Adipocyte (in vitro differentiated cells): ENCODE measurements around the gene TSPOAP1.

Source experiments
- DNase-seq: peaks from one replicate; pipeline ENCODE4 v3.0.0-alpha.2; 2015; ENCODE audit warnings: low read depth
- H3K27me3 ChIP-seq: replicated peaks from 2 replicates; pipeline ENCODE4 v1.7.0; 2013; ENCODE audit warnings: mild to moderate bottlenecking, low read length, moderate library complexity; ENCODE audit not compliant: control insufficient read depth, insufficient read depth
- H3K36me3 ChIP-seq: 2 replicates; pipeline ENCODE4 v1.7.0; 2013; ENCODE audit warnings: low read length, mild to moderate bottlenecking, moderate library complexity; ENCODE audit not compliant: control insufficient read depth, insufficient read depth, severe bottlenecking
- H3K4me1 ChIP-seq: 2 replicates; pipeline ENCODE4 v1.7.0; 2013; ENCODE audit warnings: mild to moderate bottlenecking, low read length, moderate library complexity; ENCODE audit not compliant: control insufficient read depth, insufficient read depth
- H3K4me3 ChIP-seq: 2 replicates; pipeline ENCODE4 v1.7.0; 2013; ENCODE audit warnings: mild to moderate bottlenecking, low read length, moderate library complexity
- H3K9ac ChIP-seq: 2 replicates; pipeline ENCODE4 v1.7.0; 2013; ENCODE audit warnings: mild to moderate bottlenecking, low read length, moderate library complexity
- H3K9me3 ChIP-seq: 2 replicates; pipeline ENCODE4 v1.7.0; 2013; ENCODE audit warnings: mild to moderate bottlenecking, low read length, moderate library complexity; ENCODE audit not compliant: control insufficient read depth

Gene TSPOAP1

GRCh38 chr17:58272367-58273280 lies 56.0 kb downstream of the TSPOAP1 start:
- H3K4me3 ChIP-seq: no peak overlapping the region
- no peaks in the 10 kb centered on the region for H3K4me1 ChIP-seq
- H3K9me3 ChIP-seq: no peaks in the 10 kb centered on the region
- peaks cover 52% of the 10 kb centered on the region for H3K27me3 ChIP-seq
- no peaks in the 10 kb centered on the region for H3K36me3 ChIP-seq
- DNase-seq: no peak
- H3K9ac ChIP-seq: no peak overlapping the region

GRCh38 chr17:58271216-58271931 lies 57.2 kb downstream of the TSPOAP1 start:
- no peak for DNase-seq
- Histone ChIP-seq H3K9me3 (no peaks in the 10 kb centered on the region), H3K36me3 (no peaks in the 10 kb centered on the region), H3K4me1 (no peaks in the 10 kb centered on the region), H3K4me3 (no peak overlapping the region), H3K27me3 (peaks cover 59% of the 10 kb centered on the region), H3K9ac (no peak overlapping the region)

- H3K9me3 ChIP-seq: no peaks in the 10 kb centered on the region
- H3K4me1 ChIP-seq: no peaks in the 10 kb centered on the region
- no peaks in the 10 kb centered on the region for H3K36me3 ChIP-seq
- no peak overlapping the region for H3K4me3 ChIP-seq
- no peak for DNase-seq
- peaks cover 54% of the 10 kb centered on the region for H3K27me3 ChIP-seq
- H3K9ac ChIP-seq: no peak overlapping the region
Measured at GRCh38 chr17:58270476-58271215, 57.9 kb downstream of the TSPOAP1 start.

- DNase-seq: no peak
- H3K27me3 ChIP-seq: peaks cover 54% of the 10 kb centered on the region
- no peaks in the 10 kb centered on the region for H3K4me1 ChIP-seq
- no peaks in the 10 kb centered on the region for H3K9me3 ChIP-seq
- H3K9ac ChIP-seq: no peak overlapping the region
- no peaks in the 10 kb centered on the region for H3K36me3 ChIP-seq
- no peak overlapping the region for H3K4me3 ChIP-seq
Measured at GRCh38 chr17:58269557-58270291, 58.9 kb downstream of the TSPOAP1 start.

GRCh38 chr17:58268774-58269556 lies 59.6 kb downstream of the TSPOAP1 start:
- Histone ChIP-seq H3K36me3 (no peaks in the 10 kb centered on the region), H3K4me1 (no peaks in the 10 kb centered on the region), H3K9me3 (no peaks in the 10 kb centered on the region), H3K9ac (no peak overlapping the region), H3K27me3 (peaks cover 59% of the 10 kb centered on the region), H3K4me3 (no peak overlapping the region)
- DNase-seq: no peak

GRCh38 chr17:58268326-58268725 lies 60.3 kb downstream of the TSPOAP1 start:
- Histone ChIP-seq H3K36me3 (no peaks in the 10 kb centered on the region), H3K9ac (no peak overlapping the region), H3K4me3 (no peak overlapping the region), H3K27me3 (peaks cover 59% of the 10 kb centered on the region), H3K4me1 (no peaks in the 10 kb centered on the region), H3K9me3 (no peaks in the 10 kb centered on the region)
- DNase-seq: no peak

GRCh38 chr17:58267347-58268324 lies 61.0 kb downstream of the TSPOAP1 start:
- no peak for DNase-seq
- H3K36me3 ChIP-seq: no peaks in the 10 kb centered on the region

GRCh38 chr17:58265902-58266875 lies 62.4 kb downstream of the TSPOAP1 start:
- H3K27me3 ChIP-seq: peaks cover 53% of the 10 kb centered on the region

More at GRCh38 chr17:58267347-58268324, 61.0 kb downstream of the TSPOAP1 start:
- Histone ChIP-seq H3K4me3 (no peak overlapping the region), H3K9me3 (no peaks in the 10 kb centered on the region), H3K9ac (no peak overlapping the region), H3K27me3 (peaks cover 52% of the 10 kb centered on the region), H3K4me1 (no peaks in the 10 kb centered on the region)

GRCh38 chr17:58265271-58265670 lies 63.3 kb downstream of the TSPOAP1 start:
- H3K27me3 ChIP-seq: peaks cover 54% of the 10 kb centered on the region
- H3K9me3 ChIP-seq: peaks cover 15% of the 10 kb centered on the region
- no peaks in the 10 kb centered on the region for H3K36me3 ChIP-seq
- no peak overlapping the region for H3K9ac ChIP-seq
- no peaks in the 10 kb centered on the region for H3K4me1 ChIP-seq
- no peak for DNase-seq
- no peak overlapping the region for H3K4me3 ChIP-seq

More at GRCh38 chr17:58265902-58266875, 62.4 kb downstream of the TSPOAP1 start:
- Histone ChIP-seq H3K36me3 (no peaks in the 10 kb centered on the region), H3K9me3 (peaks cover 5% of the 10 kb centered on the region), H3K4me1 (no peaks in the 10 kb centered on the region), H3K4me3 (no peak overlapping the region), H3K9ac (no peak overlapping the region)
- no peak for DNase-seq
